NT2/D1 (cell line): ENCODE results near the gene DUS1L.

Experiments
- DNase-seq: peaks from one replicate; pipeline ENCODE4 v3.0.0-alpha.2; 2011; ENCODE audit warnings: low read depth, low spot score
- H3K27me3 ChIP-seq: 2 replicates; pipeline ENCODE4 v1.6.0; 2011; ENCODE audit warnings: mild to moderate bottlenecking; ENCODE audit not compliant: insufficient read length, insufficient read depth
- H3K36me3 ChIP-seq: 2 replicates; pipeline ENCODE4 v1.6.1; 2011; ENCODE audit warnings: mild to moderate bottlenecking, low read length, mixed read lengths; ENCODE audit not compliant: insufficient read depth, insufficient read length
- H3K4me1 ChIP-seq: 2 replicates; pipeline ENCODE4 v1.5.1; 2011; ENCODE audit not compliant: insufficient read depth, insufficient read length
- H3K4me3 ChIP-seq: 2 replicates; pipeline ENCODE4 v1.5.1; 2011; ENCODE audit warnings: low read depth; ENCODE audit not compliant: insufficient read length
- H3K9ac ChIP-seq: 2 replicates; pipeline ENCODE4 v1.6.0; 2011; ENCODE audit warnings: low read depth; ENCODE audit not compliant: insufficient read length
- H3K9me3 ChIP-seq: 2 replicates; pipeline ENCODE4 v1.5.1; 2011; ENCODE audit warnings: mild to moderate bottlenecking, low read length; ENCODE audit not compliant: insufficient read depth
- SUZ12 ChIP-seq: IDR thresholded peaks from 2 replicates; pipeline ENCODE4 v1.6.1; 2011; ENCODE audit not compliant: insufficient read length, insufficient read depth; ENCODE audit errors: extremely low read depth
- YY1 ChIP-seq: IDR thresholded peaks from 2 replicates; pipeline ENCODE4 v1.6.1; 2011; ENCODE audit not compliant: insufficient read length, insufficient read depth
- ZNF274 ChIP-seq: IDR thresholded peaks from 2 replicates; pipeline ENCODE4 v1.6.1; 2011; ENCODE audit warnings: mild to moderate bottlenecking, low read depth, low read length

Gene DUS1L

GRCh38 chr17:82094931-82095776 lies 29.6 kb upstream of the DUS1L start:
- no peak for TF ChIP-seq YY1
- no peak for TF ChIP-seq ZNF274
- TF ChIP-seq SUZ12, result no peak
- Histone ChIP-seq H3K4me1 (peaks cover 38% of the 10 kb centered on the region), H3K27me3 (no peaks in the 10 kb centered on the region), H3K9ac (peak overlapping the region; percentile 98), H3K36me3 (peaks cover 65% of the 10 kb centered on the region), H3K4me3 (peak overlapping the region; percentile 99), H3K9me3 (no peaks in the 10 kb centered on the region)
- no peak for DNase-seq

GRCh38 chr17:82092995-82093751 lies 27.6 kb upstream of the DUS1L start:
- H3K27me3 ChIP-seq, result no peaks in the 10 kb centered on the region
- H3K9me3 ChIP-seq, result no peaks in the 10 kb centered on the region
- H3K9ac ChIP-seq, result peak overlapping the region; percentile 56
- H3K4me3 ChIP-seq, result no peak overlapping the region
- TF ChIP-seq YY1 (no peak), SUZ12 (no peak), ZNF274 (no peak)
- peaks cover 85% of the 10 kb centered on the region for H3K36me3 ChIP-seq
- DNase-seq, result no peak
- peaks cover 34% of the 10 kb centered on the region for H3K4me1 ChIP-seq

DNA sequence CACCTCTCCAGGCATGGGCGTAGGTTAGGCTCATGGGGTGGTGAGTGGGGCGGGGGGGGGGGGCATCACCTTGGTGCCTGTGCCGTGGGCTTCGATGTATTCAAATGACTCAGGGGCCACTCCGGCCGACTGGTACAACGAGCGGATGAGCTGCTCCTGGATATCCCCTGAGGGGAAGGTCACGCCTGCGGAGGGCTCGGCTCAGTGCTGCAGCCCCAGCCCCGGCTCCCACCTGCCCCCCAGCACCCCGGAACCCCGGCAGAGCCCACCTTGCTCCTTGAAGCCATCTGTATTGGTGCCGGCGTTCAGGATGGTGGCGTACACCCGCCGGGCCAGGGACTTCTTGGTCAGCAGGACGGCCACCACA lies 27.0 kb upstream of the DUS1L start:
- Histone ChIP-seq H3K27me3 (no peaks in the 10 kb centered on the region), H3K4me3 (no peak overlapping the region), H3K4me1 (peaks cover 34% of the 10 kb centered on the region), H3K9ac (no peak overlapping the region), H3K36me3 (peaks cover 91% of the 10 kb centered on the region), H3K9me3 (no peaks in the 10 kb centered on the region)
- TF ChIP-seq SUZ12, result no peak
- TF ChIP-seq YY1, result no peak
- TF ChIP-seq ZNF274, result no peak
- DNase-seq, result no peak

DNA sequence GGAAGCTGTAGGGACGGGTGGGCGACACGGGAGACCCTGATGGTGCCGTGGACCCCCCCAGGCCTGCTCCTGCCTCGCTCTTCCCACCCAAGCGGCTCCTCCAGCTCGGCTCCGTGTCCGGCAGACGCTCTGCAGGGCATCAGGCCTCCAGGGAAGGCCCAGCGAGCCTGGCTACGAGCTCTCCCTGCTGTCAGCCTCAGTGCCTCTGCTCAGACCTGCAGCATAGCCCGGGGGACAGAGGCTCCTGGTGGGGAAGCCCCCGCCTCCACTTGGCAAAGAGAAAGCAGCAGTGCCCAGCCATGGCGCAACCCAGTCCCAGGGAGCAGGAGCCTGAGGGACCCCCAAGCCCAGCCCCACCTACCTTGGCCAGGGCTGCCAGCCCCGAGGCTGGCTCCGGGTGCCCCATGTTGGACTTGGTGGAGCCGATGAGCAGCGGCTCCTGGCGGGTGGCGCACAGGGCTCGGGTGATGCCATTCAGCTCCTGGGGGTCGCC lies 26.5 kb upstream of the DUS1L start:
- H3K4me3 ChIP-seq, result no peak overlapping the region
- DNase-seq, result no peak
- no peak overlapping the region for H3K9ac ChIP-seq
- no peak for TF ChIP-seq ZNF274
- no peak for TF ChIP-seq YY1
- no peak for TF ChIP-seq SUZ12
- H3K36me3 ChIP-seq, result peaks cover 95% of the 10 kb centered on the region
- H3K27me3 ChIP-seq, result no peaks in the 10 kb centered on the region
- H3K4me1 ChIP-seq, result peaks cover 34% of the 10 kb centered on the region
- H3K9me3 ChIP-seq, result no peaks in the 10 kb centered on the region

DNA sequence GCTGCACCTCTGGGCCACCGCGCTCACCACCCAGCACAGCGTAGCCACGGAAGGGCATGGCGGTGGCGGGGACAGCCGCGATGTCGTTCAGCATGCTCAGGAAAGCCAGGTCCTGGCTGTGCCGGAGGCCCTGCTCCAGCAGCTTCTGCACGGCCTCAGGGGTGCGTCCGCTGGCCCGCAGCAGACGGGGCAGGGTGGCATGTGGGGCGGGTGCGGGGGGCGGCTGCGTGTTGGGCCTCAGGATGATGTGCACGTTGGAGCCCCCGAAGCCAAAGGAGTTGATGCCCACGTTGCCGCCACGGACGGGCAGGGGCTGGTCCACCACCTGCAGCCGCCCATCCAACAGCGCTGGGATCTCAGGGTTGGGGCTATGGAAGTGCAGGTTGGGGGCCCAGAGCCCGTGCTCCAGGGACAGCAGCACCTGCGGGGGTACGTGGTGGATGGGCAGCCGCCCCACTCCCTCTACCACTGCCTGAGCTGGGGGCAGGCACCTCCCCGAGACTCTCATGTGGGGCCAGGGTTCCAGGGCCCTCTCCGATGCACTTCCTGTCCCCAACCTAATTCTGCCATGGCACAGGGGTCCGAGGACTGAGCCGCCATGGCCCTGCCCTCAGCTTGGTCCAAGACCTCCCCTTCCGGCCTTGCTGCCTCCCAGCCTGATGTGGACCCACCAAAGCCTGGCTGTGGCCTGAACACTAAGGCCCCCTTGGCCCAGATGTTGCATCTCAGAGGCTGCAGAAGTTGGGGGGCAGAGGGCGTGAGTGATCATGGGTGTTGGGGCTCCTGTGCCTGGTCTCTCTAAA lies 25.9 kb upstream of the DUS1L start:
- Histone ChIP-seq H3K36me3 (peaks cover 95% of the 10 kb centered on the region), H3K9me3 (no peaks in the 10 kb centered on the region)
- TF ChIP-seq SUZ12, result no peak
- no peak for TF ChIP-seq YY1
- no peak for TF ChIP-seq ZNF274

GRCh38 chr17:82090549-82091263 lies 25.1 kb upstream of the DUS1L start:
- peaks cover 95% of the 10 kb centered on the region for H3K36me3 ChIP-seq
- no peaks in the 10 kb centered on the region for H3K9me3 ChIP-seq
- TF ChIP-seq SUZ12, result no peak
- TF ChIP-seq ZNF274, result no peak
- TF ChIP-seq YY1, result no peak
- H3K9ac ChIP-seq, result no peak overlapping the region
- H3K27me3 ChIP-seq, result no peaks in the 10 kb centered on the region
- no peak for DNase-seq
- peaks cover 21% of the 10 kb centered on the region for H3K4me1 ChIP-seq
- no peak overlapping the region for H3K4me3 ChIP-seq

More for the DNA sequence above, 25.9 kb upstream of the DUS1L start:
- Histone ChIP-seq H3K27me3 (no peaks in the 10 kb centered on the region), H3K4me1 (peaks cover 29% of the 10 kb centered on the region), H3K4me3 (no peak overlapping the region), H3K9ac (no peak overlapping the region)
- DNase-seq, result no peak
